ENCODE results near the gene NUFIP2.

NUFIP2 gene

GRCh38 chr17:29212094-29212631 lies 81.8 kb downstream of the NUFIP2 start:
- H3K4me3 ChIP-seq (ENCODE audit: low read depth, low read length): no peak overlapping the region
- H3K36me3 ChIP-seq (replicated peaks): no peaks in the 10 kb centered on the region
- no peak overlapping the region for H3K27ac ChIP-seq
- no peak for DNase-seq
- in situ Hi-C loops (cut with HindIII; ENCODE audit: low pct_ligation_motif_present, low sequenced_read_pairs): no loop called here
- H3K27me3 ChIP-seq (replicated peaks): no peaks in the 10 kb centered on the region
- TF ChIP-seq, protein P1, sequence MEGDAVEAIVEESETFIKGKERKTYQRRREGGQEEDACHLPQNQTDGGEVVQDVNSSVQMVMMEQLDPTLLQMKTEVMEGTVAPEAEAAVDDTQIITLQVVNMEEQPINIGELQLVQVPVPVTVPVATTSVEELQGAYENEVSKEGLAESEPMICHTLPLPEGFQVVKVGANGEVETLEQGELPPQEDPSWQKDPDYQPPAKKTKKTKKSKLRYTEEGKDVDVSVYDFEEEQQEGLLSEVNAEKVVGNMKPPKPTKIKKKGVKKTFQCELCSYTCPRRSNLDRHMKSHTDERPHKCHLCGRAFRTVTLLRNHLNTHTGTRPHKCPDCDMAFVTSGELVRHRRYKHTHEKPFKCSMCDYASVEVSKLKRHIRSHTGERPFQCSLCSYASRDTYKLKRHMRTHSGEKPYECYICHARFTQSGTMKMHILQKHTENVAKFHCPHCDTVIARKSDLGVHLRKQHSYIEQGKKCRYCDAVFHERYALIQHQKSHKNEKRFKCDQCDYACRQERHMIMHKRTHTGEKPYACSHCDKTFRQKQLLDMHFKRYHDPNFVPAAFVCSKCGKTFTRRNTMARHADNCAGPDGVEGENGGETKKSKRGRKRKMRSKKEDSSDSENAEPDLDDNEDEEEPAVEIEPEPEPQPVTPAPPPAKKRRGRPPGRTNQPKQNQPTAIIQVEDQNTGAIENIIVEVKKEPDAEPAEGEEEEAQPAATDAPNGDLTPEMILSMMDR (IDR thresholded peaks at IDR 0.05; ENCODE audit: low read depth, low read length, missing control alignments): no peak

DNA sequence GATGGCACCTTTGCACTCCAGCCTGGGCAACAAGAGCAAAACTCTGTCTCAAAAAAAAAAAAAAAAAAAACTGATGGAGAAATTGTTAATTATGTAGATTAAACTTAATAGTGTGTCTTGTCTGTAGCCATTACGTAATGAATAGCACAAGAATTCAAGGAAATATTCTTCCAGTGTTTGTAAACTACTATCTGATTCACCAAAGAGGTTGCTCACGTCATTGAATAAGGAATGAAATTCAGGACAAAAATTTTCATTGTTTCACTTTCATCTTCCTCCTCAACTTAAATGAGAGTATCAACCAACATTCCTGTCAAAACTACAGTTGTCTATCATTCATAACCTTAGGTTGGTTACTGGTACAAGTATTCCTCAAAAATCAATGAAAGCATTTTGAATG lies 83.1 kb downstream of the NUFIP2 start:
- Histone ChIP-seq H3K27ac (no peak overlapping the region), H3K27me3 (replicated peaks) (no peaks in the 10 kb centered on the region), H3K4me3 (ENCODE audit: low read depth, low read length) (no peak overlapping the region), H3K36me3 (replicated peaks) (no peaks in the 10 kb centered on the region)
- TF ChIP-seq, protein P1 (IDR thresholded peaks at IDR 0.05; ENCODE audit: low read depth, low read length, missing control alignments): no peak
- DNase-seq: no peak
- in situ Hi-C loops (cut with HindIII; ENCODE audit: low pct_ligation_motif_present, low sequenced_read_pairs): no loop called here

DNA sequence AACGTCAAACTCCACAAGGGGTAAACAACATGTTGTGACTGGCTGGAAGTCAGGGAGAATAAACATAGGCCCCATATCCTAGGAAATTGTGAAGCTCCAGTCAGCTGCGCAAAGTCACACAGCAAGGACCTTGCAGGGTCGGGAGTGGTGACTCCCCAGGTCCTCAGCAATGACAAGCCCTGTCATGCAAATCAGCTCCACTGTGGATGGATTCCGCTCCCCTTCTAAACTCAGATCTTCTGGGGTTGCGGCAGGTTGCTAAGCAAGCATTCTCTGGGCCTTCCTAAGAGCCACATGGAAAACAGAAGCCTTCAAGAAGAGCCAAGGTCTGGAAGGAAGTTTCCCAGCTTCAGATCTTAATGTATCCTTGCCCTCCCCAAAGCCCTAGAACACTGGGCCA lies 84.9 kb downstream of the NUFIP2 start:
- TF ChIP-seq, protein P1 (IDR thresholded peaks at IDR 0.05; ENCODE audit: low read depth, low read length, missing control alignments): no peak
- Histone ChIP-seq H3K27me3 (replicated peaks) (no peaks in the 10 kb centered on the region), H3K27ac (no peak overlapping the region), H3K36me3 (replicated peaks) (no peaks in the 10 kb centered on the region), H3K4me3 (ENCODE audit: low read depth, low read length) (no peak overlapping the region)
- DNase-seq: no peak
- in situ Hi-C loops (cut with HindIII; ENCODE audit: low pct_ligation_motif_present, low sequenced_read_pairs): no loop called here

DNA sequence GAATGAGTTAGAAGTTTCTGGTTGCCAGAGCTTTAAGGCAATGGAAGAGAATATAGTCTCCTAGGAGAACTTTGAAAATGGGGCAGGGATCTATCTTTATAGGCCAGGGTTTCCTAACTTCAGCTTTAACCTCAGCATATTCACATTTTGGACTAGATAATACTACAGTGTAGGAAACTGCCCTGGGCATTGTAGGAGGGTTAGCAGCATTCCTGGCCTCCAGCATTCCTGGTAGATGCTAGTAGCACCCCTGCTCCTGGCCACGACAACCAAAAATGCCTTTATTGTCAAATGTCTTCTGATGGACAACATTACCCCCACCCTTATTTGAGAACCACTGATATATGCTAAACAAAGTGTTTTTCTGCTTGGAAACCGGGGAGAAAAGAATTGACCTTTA lies 86.0 kb downstream of the NUFIP2 start:
- Histone ChIP-seq H3K27me3 (replicated peaks) (no peaks in the 10 kb centered on the region), H3K27ac (no peak overlapping the region), H3K36me3 (replicated peaks) (no peaks in the 10 kb centered on the region), H3K4me3 (ENCODE audit: low read depth, low read length) (no peak overlapping the region)
- no peak for DNase-seq
- in situ Hi-C loops (cut with HindIII; ENCODE audit: low pct_ligation_motif_present, low sequenced_read_pairs): no loop called here
- TF ChIP-seq, protein P1 (IDR thresholded peaks at IDR 0.05; ENCODE audit: low read depth, low read length, missing control alignments): no peak

Data from brain microvascular endothelial cell (primary cell).